MCF 10A (cell line): ENCODE results near the gene HAP1. TPM values are rescaled to one million over a fixed set of nuclear protein-coding genes. Genes with fewer than 3 reads are reported as not detected.
A peak's percentile ranks its signal among the peaks of the same experiment; 100 is the strongest.

Source experiments
- BruUV-seq: library from RNA; stranded (reverse); fragments of 400-500 nt; replicated peaks from 2 replicates; lab custom pipeline; 2021; lab: Mats Ljungman, UMichigan
- CTCF ChIA-PET: fragments of 300-600 bp; sonication (Branson Sonifier 250); formaldehyde crosslinking; extraction: SDS; loops from one replicate; lab custom pipeline; 2021; ENCODE audit warnings: antibody characterized with exemption, inconsistent platforms; lab: Yijun Ruan, JAX
- POLR2A ChIA-PET: fragments of 300-600, 350-650 bp; sonication (Branson Sonifier 250); formaldehyde crosslinking; extraction: SDS; loops from one replicate; lab custom pipeline; 2020; ENCODE audit warnings: antibody characterized with exemption, inconsistent platforms; lab: Yijun Ruan, JAX
- DNase-seq: peaks from one replicate; pipeline ENCODE4 v3.0.0-alpha.2; 2018; ENCODE audit not compliant: unreplicated experiment
- H3K27ac Mint-ChIP-seq: one replicate; pipeline ENCODE4 v1.8.0; 2022; ENCODE audit warnings: mild to moderate bottlenecking, low read depth, mixed read lengths; ENCODE audit not compliant: unreplicated experiment
- H3K27me3 Mint-ChIP-seq: one replicate; pipeline ENCODE4 v1.8.0; 2022; ENCODE audit warnings: mixed read lengths; ENCODE audit not compliant: insufficient read depth, unreplicated experiment
- H3K36me3 Mint-ChIP-seq: one replicate; pipeline ENCODE4 v1.8.0; 2022; ENCODE audit warnings: mild to moderate bottlenecking, moderate library complexity, mixed read lengths; ENCODE audit not compliant: insufficient read depth, unreplicated experiment
- H3K4me1 Mint-ChIP-seq: one replicate; pipeline ENCODE4 v1.8.0; 2022; ENCODE audit warnings: mixed read lengths; ENCODE audit not compliant: insufficient read depth, unreplicated experiment
- H3K4me3 Mint-ChIP-seq: one replicate; pipeline ENCODE4 v1.8.0; 2022; ENCODE audit warnings: mild to moderate bottlenecking, moderate library complexity, mixed read lengths; ENCODE audit not compliant: unreplicated experiment
- H3K9me3 Mint-ChIP-seq: one replicate; pipeline ENCODE4 v1.8.0; 2022; ENCODE audit warnings: mixed read lengths; ENCODE audit not compliant: unreplicated experiment
- CTCF ChIP-seq: fragments of 200-600 bp; IDR thresholded peaks from one replicate; pipeline ENCODE4 v1.8.0; 2022; ENCODE audit warnings: antibody characterized with exemption, mild to moderate bottlenecking; ENCODE audit not compliant: unreplicated experiment
- intact Hi-C: fragments of 100-400 bp; cut with micrococcal nuclease; formaldehyde crosslinking; loops from 2 replicates; pipeline ENCODE4 v1.14.1; 2022
- total RNA-seq: library from RNA; stranded (reverse); gene quantifications from 2 replicates; pipeline ENCODE4 v1.2.3, GENCODE V29; 2022

The HAP1 gene
- total RNA-seq, 1 experiment from 2014 or later = 0.37 TPM

- no peak for DNase-seq
- H3K27me3 Mint-ChIP-seq = no peaks in the 10 kb centered on the region
- no peak overlapping the region for H3K27ac Mint-ChIP-seq
- POLR2A ChIA-PET = interaction anchor here (1.6 kb wide), 1 partner anchor 31 kb away, joined by 4 read pairs; no protein-coding TSS in a partner anchor
- CTCF ChIA-PET = interaction anchor here (1.1 kb wide), 1 partner anchor 75 kb away, joined by 3 read pairs; no protein-coding TSS in a partner anchor
- no peak for TF ChIP-seq CTCF
- H3K9me3 Mint-ChIP-seq = no peaks in the 10 kb centered on the region
- peaks cover 6% of the 10 kb centered on the region for H3K4me1 Mint-ChIP-seq
- peaks cover 81% of the 10 kb centered on the region for H3K36me3 Mint-ChIP-seq
- intact Hi-C loops = no loop called here
- BruUV-seq = no TSS peak
- no peak overlapping the region for H3K4me3 Mint-ChIP-seq
Observed at GRCh38 chr17:41769985-41770384, 35.5 kb upstream of the HAP1 start.

GRCh38 chr17:41769346-41769862 is 35.0 kb upstream of the HAP1 start:
- H3K4me1 Mint-ChIP-seq = peaks cover 5% of the 10 kb centered on the region

GRCh38 chr17:41768682-41769288 is 34.3 kb upstream of the HAP1 start:
- no peak for DNase-seq

More at GRCh38 chr17:41769346-41769862, 35.0 kb upstream of the HAP1 start:
- Mint-ChIP-seq H3K36me3 (peaks cover 81% of the 10 kb centered on the region), H3K27me3 (no peaks in the 10 kb centered on the region), H3K4me3 (no peak overlapping the region), H3K9me3 (no peaks in the 10 kb centered on the region), H3K27ac (no peak overlapping the region)
- intact Hi-C loops = no loop called here
- no peak for TF ChIP-seq CTCF
- CTCF ChIA-PET = no interaction called here
- POLR2A ChIA-PET = interaction anchor here (1.2 to 1.7 kb wide), 2 partner anchors 10 to 16 kb away, joined by 3 to 6 read pairs; no protein-coding TSS in a partner anchor
- BruUV-seq = TSS peak; percentile 21
- no peak for DNase-seq

More at GRCh38 chr17:41768682-41769288, 34.3 kb upstream of the HAP1 start:
- Mint-ChIP-seq H3K27me3 (no peaks in the 10 kb centered on the region), H3K4me1 (peaks cover 5% of the 10 kb centered on the region), H3K36me3 (peaks cover 81% of the 10 kb centered on the region), H3K27ac (no peak overlapping the region), H3K9me3 (no peaks in the 10 kb centered on the region), H3K4me3 (no peak overlapping the region)
- ChIA-PET CTCF (interaction anchor here (0.6 to 1.4 kb wide), 3 partner anchors 15 to 32 kb away, joined by 3 to 5 read pairs (median 5); no protein-coding TSS in a partner anchor), POLR2A (interaction anchor here (1.2 to 1.7 kb wide), 3 partner anchors 11 to 32 kb away, joined by 3 to 6 read pairs (median 6); no protein-coding TSS in a partner anchor)
- TF ChIP-seq CTCF = no peak
- intact Hi-C loops = no loop called here
- BruUV-seq = no TSS peak
